ENCODE data around the gene RASGRP3. TPM values are rescaled to one million over a fixed set of nuclear protein-coding genes. Genes with fewer than 3 reads are reported as not detected.

The RASGRP3 gene
- total and polyA plus RNA-seq, 11 donors = 17.7 to 73.3 (median 61.4) TPM

DNA sequence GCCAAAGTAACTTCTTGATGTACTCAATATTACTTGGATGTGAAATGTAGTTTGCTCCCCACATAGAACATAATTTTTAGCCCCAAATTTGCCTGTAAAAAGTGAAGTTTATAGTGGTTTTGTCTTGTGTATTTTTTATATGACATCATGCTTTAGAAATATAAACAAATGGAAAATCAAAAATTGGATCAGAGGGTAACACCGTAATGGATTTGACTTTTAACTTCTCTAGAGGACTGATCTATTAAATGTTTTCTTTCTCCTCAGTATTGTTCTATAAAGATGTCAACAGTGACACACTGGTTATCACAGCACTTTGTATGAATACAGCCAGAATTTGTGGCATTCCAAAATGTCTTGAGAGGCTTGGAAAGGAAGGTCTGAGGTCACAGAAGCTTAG is 45.6 kb upstream of the RASGRP3 start:
- intact Hi-C loops (cut with DNase I) = loop anchor here in 3 of 10 donors (10.0 kb wide), 2 partner anchors 396 to 656 kb away; no protein-coding TSS in a partner anchor
- WGBS, 4 donors = 77 to 89% (median 87%) methylated on average over 1 of the region's 1 CpG
- DNase-seq (no peak), ATAC-seq (no peak)
- no peak overlapping the region for H3K4me3 ChIP-seq
- no peaks in the 10 kb centered on the region for H3K9me3 ChIP-seq
- no peaks in the 10 kb centered on the region for H3K27me3 ChIP-seq
- no peak for TF ChIP-seq POLR2A (IDR thresholded peaks at IDR 0.05)
- TF ChIP-seq CTCF (IDR thresholded peaks at IDR 0.05) = no peak
- no peak overlapping the region for H3K27ac ChIP-seq
- peaks cover 0 to 31% (median 9%) of the 10 kb centered on the region in 12 donors for H3K4me1 ChIP-seq
- H3K36me3 ChIP-seq = no peaks in the 10 kb centered on the region

- intact Hi-C loops (cut with DNase I) = loop anchor here in 3 of 10 donors (10.0 kb wide), 2 partner anchors 398 to 658 kb away; no protein-coding TSS in a partner anchor
Measured at GRCh38 chr2:33432871-33433270, 43.6 kb upstream of the RASGRP3 start.

DNA sequence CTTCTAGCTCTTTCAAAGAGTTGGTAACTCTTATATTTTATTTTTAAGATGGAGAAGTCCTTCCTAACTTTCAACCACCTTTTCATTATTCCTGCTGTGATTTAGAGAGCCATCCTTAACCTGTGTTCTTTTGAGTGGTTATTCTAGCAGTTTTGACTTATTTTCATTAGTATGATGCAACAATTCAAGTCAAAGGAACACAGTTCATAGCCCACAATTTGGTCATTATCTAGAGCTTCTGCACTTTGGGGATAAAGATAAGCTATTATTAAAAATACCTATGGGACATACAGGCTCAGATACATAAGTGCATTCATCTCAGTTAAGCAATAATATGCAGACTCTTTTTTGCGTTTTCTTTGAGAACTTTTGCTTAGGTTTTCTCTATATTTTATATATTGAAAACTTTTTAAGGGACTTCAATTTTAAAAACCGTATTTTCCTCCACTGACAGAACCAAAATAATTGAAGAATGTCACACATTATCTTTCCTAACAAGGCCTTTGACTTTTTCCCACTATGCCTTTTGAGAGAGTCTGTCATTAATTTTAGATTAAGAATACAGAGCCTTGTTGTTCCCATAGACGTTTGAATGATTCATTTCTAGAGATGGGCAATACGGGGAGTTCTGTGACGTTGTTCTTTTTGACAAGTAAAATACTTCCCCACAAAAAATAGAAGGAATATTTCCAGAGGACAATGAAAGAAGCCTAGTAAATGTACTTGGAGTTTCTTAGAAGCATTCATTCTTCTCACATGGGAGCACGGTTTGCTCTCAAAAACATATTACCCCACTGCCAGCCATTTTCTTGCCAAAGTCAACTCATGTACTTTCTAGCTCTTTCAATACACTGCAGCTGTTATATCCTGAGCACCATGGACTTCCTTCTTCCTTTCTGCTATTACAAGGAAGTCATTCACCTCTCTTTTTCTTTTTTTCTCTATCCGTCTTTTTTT is 42.9 kb upstream of the RASGRP3 start:
- H3K4me1 ChIP-seq = peaks cover 0 to 38% (median 12%) of the 10 kb centered on the region in 12 donors
- DNase-seq (peak in 1 of 5 donors; percentile 48), ATAC-seq (peak; percentile 65 to 89 (median 82))
- no peaks in the 10 kb centered on the region for H3K36me3 ChIP-seq
- no peaks in the 10 kb centered on the region for H3K9me3 ChIP-seq
- peak overlapping the region in 11 of 12 donors; percentile 6 to 76 (median 54) for H3K27ac ChIP-seq
- H3K27me3 ChIP-seq = no peaks in the 10 kb centered on the region
- intact Hi-C loops (cut with DNase I) = loop anchor here in 4 of 10 donors (2.0 to 10.0 kb wide), 3 partner anchors 17 to 659 kb away; no protein-coding TSS in a partner anchor
- 59 to 73% (median 65%) methylated on average over 7 of the region's 7 CpGs for WGBS, 4 donors
- no peak overlapping the region for H3K4me3 ChIP-seq
- TF ChIP-seq CTCF (IDR thresholded peaks at IDR 0.05) = no peak

More at GRCh38 chr2:33432871-33433270, 43.6 kb upstream of the RASGRP3 start:
- WGBS, 4 donors = 45 to 58% (median 55%) methylated on average over 2 of the region's 2 CpGs
- Histone ChIP-seq H3K36me3 (no peaks in the 10 kb centered on the region), H3K4me3 (no peak overlapping the region), H3K9me3 (no peaks in the 10 kb centered on the region), H3K27ac (peak overlapping the region in 10 of 12 donors; percentile 3 to 76 (median 48)), H3K27me3 (no peaks in the 10 kb centered on the region), H3K4me1 (peaks cover 0 to 38% (median 12%) of the 10 kb centered on the region in 12 donors)
- no peak for DNase-seq
- TF ChIP-seq CTCF (IDR thresholded peaks at IDR 0.05) = no peak
- no peak for TF ChIP-seq POLR2A (IDR thresholded peaks at IDR 0.05)
- no peak for ATAC-seq

GRCh38 chr2:33435518-33435917 is 40.9 kb upstream of the RASGRP3 start:
- Histone ChIP-seq H3K27ac (peak overlapping the region in 4 of 12 donors; percentile 42 to 76 (median 74)), H3K9me3 (no peaks in the 10 kb centered on the region), H3K27me3 (no peaks in the 10 kb centered on the region), H3K4me3 (no peak overlapping the region), H3K4me1 (peaks cover 0 to 38% (median 12%) of the 10 kb centered on the region in 12 donors), H3K36me3 (no peaks in the 10 kb centered on the region)
- WGBS, 4 donors = 74 to 83% (median 79%) methylated on average over 8 of the region's 8 CpGs
- DNase-seq = no peak
- ATAC-seq = no peak
- intact Hi-C loops (cut with DNase I) = loop anchor here in 4 of 10 donors (2.0 to 10.0 kb wide), 4 partner anchors 19 to 663 kb away; no protein-coding TSS in a partner anchor
- no peak for TF ChIP-seq CTCF (IDR thresholded peaks at IDR 0.05)
- TF ChIP-seq POLR2A (IDR thresholded peaks at IDR 0.05) = no peak
